Sigmoid colon (tissue), 4 donors: Measurements from ENCODE around the gene PTPRT.

Experiments
- CTCF ChIP-seq, 4 experiments: fragments of 450-650 bp in 3 of 4; fragments of 200-600 bp in 1 of 4; IDR thresholded peaks; one replicate each; pipeline ENCODE4 v1.5.1; 2016 to 2019; ENCODE audit warnings: antibody characterized with exemption in 4 of 4, mild to moderate bottlenecking in 3 of 4, moderate library complexity in 2 of 4
- EP300 ChIP-seq, 4 donors: sonication (generic); formaldehyde crosslinking; IDR thresholded peaks; one replicate each; pipeline ENCODE4 v1.6.1; 2017; ENCODE audit warnings: antibody characterized with exemption in 4 of 4
- POLR2A ChIP-seq, 2 donors: fragments of 450-650 bp; IDR thresholded peaks; one replicate each; pipeline ENCODE4 v1.6.1; 2016; ENCODE audit warnings: antibody characterized with exemption in 2 of 2, mild to moderate bottlenecking in 2 of 2, moderate library complexity in 2 of 2

- no peak for TF ChIP-seq POLR2A (IDR thresholded peaks at IDR 0.05)
- no peak for TF ChIP-seq CTCF (IDR thresholded peaks at IDR 0.05)
- TF ChIP-seq EP300 (IDR thresholded peaks at IDR 0.05) = no peak
Measured at GRCh38 chr20:42483730-42484303, 705.9 kb downstream of the PTPRT start.
